Fibroblast of the aortic adventitia (primary cell): ENCODE results near the gene SORBS1. TPM values are rescaled to one million over a fixed set of nuclear protein-coding genes. Genes with fewer than 3 reads are reported as not detected.

Experiments
- DNase-seq: peaks from one replicate; pipeline ENCODE4 v3.0.0-alpha.2; 2010; ENCODE audit warnings: low read depth
- H3K4me3 ChIP-seq: 2 replicates; pipeline ENCODE4 v1.5.1; 2011; ENCODE audit warnings: low read depth, mild to moderate bottlenecking, control low read depth, low read length, moderate library complexity
- total RNA-seq: library from RNA; depleted of rRNA; stranded (reverse); fragments of >200 nt; gene quantifications from 2 replicates; pipeline ENCODE4 v1.2.3, GENCODE V29; 2012; ENCODE audit warnings: low replicate concordance
- TF ChIP-seq, protein P1 (sequence below): IDR thresholded peaks from 2 replicates; pipeline ENCODE4 v1.5.1; 2011; ENCODE audit warnings: mild to moderate bottlenecking, low read length, control low read depth, inconsistent platforms; ENCODE audit not compliant: insufficient read depth

SORBS1 gene
- total RNA-seq, 1 donor, result 0.36 TPM

DNA sequence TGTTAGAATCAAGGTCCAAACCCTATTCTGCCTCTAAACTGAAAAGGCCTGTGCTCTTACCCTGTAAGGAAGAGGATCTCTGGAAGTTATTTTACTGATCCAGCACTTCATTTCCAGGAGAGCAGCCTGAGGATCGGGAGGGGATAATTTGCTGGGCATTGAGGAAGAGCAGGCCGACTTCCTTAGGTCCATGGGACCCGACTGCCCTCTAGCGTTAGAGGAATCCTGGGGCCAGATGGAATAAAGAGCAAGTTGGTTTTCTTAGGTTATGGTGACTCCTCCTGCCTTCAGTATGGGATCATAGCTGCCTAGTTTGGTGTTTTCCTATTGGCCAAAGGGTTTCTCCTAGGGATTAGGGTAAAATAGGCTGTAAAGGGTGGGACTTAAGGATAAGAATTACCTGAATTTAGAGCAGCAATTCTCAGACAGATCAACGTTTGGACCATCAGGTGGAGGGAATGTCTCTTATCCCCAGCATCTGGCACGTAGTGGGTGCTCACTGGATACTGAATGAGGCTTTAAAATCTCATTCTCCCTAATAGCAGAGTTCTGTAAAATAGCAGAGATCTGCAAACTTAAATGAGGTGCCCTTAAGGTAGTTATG is 40.0 kb upstream of the SORBS1 start:
- DNase-seq, result peak; percentile 87
- H3K4me3 ChIP-seq, result no peak overlapping the region

GRCh38 chr10:95600158-95600557 is 39.0 kb upstream of the SORBS1 start:
- no peak overlapping the region for H3K4me3 ChIP-seq
- DNase-seq, result no peak
- TF ChIP-seq, protein P1, sequence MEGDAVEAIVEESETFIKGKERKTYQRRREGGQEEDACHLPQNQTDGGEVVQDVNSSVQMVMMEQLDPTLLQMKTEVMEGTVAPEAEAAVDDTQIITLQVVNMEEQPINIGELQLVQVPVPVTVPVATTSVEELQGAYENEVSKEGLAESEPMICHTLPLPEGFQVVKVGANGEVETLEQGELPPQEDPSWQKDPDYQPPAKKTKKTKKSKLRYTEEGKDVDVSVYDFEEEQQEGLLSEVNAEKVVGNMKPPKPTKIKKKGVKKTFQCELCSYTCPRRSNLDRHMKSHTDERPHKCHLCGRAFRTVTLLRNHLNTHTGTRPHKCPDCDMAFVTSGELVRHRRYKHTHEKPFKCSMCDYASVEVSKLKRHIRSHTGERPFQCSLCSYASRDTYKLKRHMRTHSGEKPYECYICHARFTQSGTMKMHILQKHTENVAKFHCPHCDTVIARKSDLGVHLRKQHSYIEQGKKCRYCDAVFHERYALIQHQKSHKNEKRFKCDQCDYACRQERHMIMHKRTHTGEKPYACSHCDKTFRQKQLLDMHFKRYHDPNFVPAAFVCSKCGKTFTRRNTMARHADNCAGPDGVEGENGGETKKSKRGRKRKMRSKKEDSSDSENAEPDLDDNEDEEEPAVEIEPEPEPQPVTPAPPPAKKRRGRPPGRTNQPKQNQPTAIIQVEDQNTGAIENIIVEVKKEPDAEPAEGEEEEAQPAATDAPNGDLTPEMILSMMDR, result no peak

More for the DNA sequence above, 40.0 kb upstream of the SORBS1 start:
- TF ChIP-seq, protein P1, result peak; percentile 99

GRCh38 chr10:95597788-95598187 is 36.6 kb upstream of the SORBS1 start:
- TF ChIP-seq, protein P1, result no peak
- DNase-seq, result no peak
- H3K4me3 ChIP-seq, result no peak overlapping the region

DNA sequence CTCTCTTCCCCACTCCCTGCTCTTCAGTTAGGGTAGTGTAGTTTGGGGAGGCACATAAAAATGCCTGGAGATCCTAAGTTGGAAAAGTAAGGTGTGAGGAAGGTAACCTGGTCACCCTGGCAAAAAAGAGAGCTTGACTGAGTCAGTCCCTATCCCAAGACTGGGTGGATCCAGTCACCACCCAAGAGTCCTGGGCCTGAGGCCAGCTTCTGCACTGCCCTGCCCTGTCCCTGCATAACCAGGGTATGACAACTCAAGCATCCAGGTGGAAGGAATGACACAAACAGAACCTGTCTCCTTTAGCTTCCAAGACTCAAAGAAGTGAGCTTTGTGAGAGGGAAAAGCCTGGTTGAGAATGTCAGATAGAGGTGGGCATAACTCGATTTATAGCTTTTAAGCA is 26.9 kb upstream of the SORBS1 start:
- DNase-seq, result no peak
- TF ChIP-seq, protein P1, result no peak
- no peak overlapping the region for H3K4me3 ChIP-seq

DNA sequence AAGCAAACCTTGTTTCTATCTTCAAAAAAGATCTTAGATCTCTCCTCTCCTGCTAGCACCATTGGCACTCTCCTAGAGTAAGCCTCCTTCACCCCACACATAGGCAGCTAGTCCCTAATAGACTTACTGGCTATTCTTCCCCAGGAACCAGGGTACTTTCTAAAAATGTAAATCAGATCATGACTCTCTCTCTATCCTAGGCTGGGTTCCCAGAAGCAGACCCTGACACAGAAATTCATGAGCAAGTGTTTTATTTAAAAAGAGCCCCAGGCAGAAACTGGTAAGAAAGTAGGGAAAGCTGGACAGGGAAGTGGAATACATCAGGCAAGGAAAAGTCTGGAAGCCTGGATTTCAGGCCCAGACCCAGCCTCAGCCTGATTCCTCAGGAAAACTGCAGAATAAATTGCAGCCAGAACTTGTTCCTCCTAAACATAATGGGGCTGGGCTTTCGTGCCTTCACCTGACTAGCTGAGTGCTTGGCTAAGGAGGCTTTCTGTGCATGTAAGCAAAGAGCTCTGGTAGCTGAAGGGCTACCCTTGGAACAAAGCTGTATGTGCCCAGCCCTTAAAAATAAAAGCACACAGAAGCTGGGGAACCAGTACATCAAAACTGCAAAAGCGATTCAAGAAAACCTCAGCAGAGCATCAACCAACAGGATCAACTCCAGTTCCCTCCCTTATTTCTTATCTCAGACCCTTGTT is 18.8 kb upstream of the SORBS1 start:
- no peak overlapping the region for H3K4me3 ChIP-seq
- TF ChIP-seq, protein P1, result no peak
- DNase-seq, result no peak

DNA sequence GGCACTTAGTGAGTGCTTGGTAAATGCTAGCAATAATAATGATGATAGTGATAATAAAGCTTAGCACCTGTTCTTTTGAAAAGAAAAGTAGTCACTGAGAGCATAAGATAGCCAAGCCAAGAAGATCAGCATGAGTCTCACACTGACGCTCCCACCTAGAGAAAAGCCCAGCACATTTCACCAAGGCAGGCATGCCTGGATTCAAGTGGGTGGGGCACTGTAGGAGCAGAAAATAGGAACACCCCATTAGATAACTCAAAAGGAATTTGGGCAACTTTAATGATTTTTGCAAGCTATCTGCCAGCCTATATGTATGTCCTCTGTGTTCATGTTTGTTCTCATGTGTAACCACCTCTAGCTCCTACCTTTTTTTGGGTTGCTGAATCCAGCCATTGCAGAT is 18.1 kb upstream of the SORBS1 start:
- TF ChIP-seq, protein P1, result no peak
- no peak overlapping the region for H3K4me3 ChIP-seq
- DNase-seq, result no peak

DNA sequence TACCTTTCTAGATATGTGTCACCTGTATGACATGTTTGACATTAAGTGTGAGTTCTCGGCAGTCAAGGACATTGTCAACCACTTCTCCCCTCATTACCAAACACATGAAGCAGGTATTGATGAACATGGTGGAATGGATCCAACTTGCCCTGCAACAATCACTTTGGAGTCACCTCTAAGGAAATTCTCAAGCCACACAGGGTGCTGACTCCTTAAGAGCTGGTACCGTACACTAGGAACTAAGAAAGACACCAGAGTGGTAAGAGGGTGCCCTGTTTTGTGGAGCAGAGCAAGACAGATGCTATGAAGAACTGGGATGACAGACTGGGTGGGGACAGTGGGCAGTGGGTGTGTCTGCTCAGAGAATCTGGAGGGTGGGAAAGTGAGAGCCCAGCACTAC is 17.4 kb upstream of the SORBS1 start:
- TF ChIP-seq, protein P1, result no peak
- no peak overlapping the region for H3K4me3 ChIP-seq
- DNase-seq, result no peak
